Neutrophil (primary cell): ENCODE results near the gene PHF20.

Source experiments
- H3K27ac ChIP-seq: fragments of 200-600 bp; sonication (generic); 2 replicates; pipeline ENCODE4 v1.5.1; 2016; ENCODE audit warnings: mild to moderate bottlenecking, moderate library complexity
- H3K27me3 ChIP-seq: fragments of 200-600 bp; sonication (generic); 2 replicates; pipeline ENCODE4 v1.6.0; 2016; ENCODE audit warnings: mild to moderate bottlenecking
- H3K36me3 ChIP-seq: fragments of 200-600 bp; sonication (generic); 2 replicates; pipeline ENCODE4 v1.5.1; 2017
- H3K4me1 ChIP-seq, 2 experiments: fragments of 200-600 bp in 1 of 2; sonication (generic) in 1 of 2; 1 replicate in 1 of 2; 2 replicates in 1 of 2; pipeline versions ENCODE4 v1.5.1 to v1.6.1; 2013 to 2016; ENCODE audit warnings: low read depth in 1 of 2, low read length in 1 of 2, mild to moderate bottlenecking in 1 of 2, moderate library complexity in 1 of 2; ENCODE audit not compliant: control insufficient read depth in 1 of 2, insufficient read depth in 1 of 2
- H3K4me3 ChIP-seq, 2 experiments: fragments of 200-600 bp in 1 of 2; sonication (generic) in 1 of 2; 1 replicate in 1 of 2; 2 replicates in 1 of 2; pipeline ENCODE4 v1.5.1; 2013 to 2016; ENCODE audit warnings: low read depth in 1 of 2, low read length in 1 of 2, mild to moderate bottlenecking in 1 of 2, moderate library complexity in 1 of 2
- H3K9me3 ChIP-seq: fragments of 200-600 bp; sonication (generic); 2 replicates; pipeline ENCODE4 v1.5.1; 2016
- CTCF ChIP-seq: fragments of 200-600 bp; sonication (generic); IDR thresholded peaks from 2 replicates; pipeline ENCODE4 v1.5.1; 2016; ENCODE audit warnings: antibody characterized with exemption

The PHF20 gene

GRCh38 chr20:35788796-35789195 lies 17.0 kb downstream of the PHF20 start:
- no peak for TF ChIP-seq CTCF
- Histone ChIP-seq H3K27me3 (no peaks in the 10 kb centered on the region), H3K4me3 (no peak overlapping the region), H3K27ac (no peak overlapping the region), H3K9me3 (no peaks in the 10 kb centered on the region), H3K36me3 (no peaks in the 10 kb centered on the region), H3K4me1 (peaks cover 17 to 21% of the 10 kb centered on the region in 2 experiments)

GRCh38 chr20:35791097-35791496 lies 19.3 kb downstream of the PHF20 start:
- Histone ChIP-seq H3K4me3 (no peak overlapping the region), H3K27ac (peak overlapping the region; percentile 54), H3K36me3 (no peaks in the 10 kb centered on the region), H3K9me3 (no peaks in the 10 kb centered on the region), H3K4me1 (peaks cover 21 to 29% of the 10 kb centered on the region in 2 experiments), H3K27me3 (no peaks in the 10 kb centered on the region)
- no peak for TF ChIP-seq CTCF

- Histone ChIP-seq H3K27ac (peak overlapping the region; percentile 83), H3K9me3 (no peaks in the 10 kb centered on the region), H3K4me1 (peaks cover 29 to 36% of the 10 kb centered on the region in 2 experiments), H3K4me3 (no peak overlapping the region), H3K27me3 (no peaks in the 10 kb centered on the region), H3K36me3 (no peaks in the 10 kb centered on the region)
- no peak for TF ChIP-seq CTCF
Measured at GRCh38 chr20:35791821-35792220, 20.0 kb downstream of the PHF20 start.

- H3K4me1 ChIP-seq: peaks cover 30 to 40% of the 10 kb centered on the region in 2 experiments
- no peaks in the 10 kb centered on the region for H3K27me3 ChIP-seq
- TF ChIP-seq CTCF: no peak
- peak overlapping the region; percentile 83 for H3K27ac ChIP-seq
- H3K36me3 ChIP-seq: no peaks in the 10 kb centered on the region
- no peak overlapping the region for H3K4me3 ChIP-seq
- no peaks in the 10 kb centered on the region for H3K9me3 ChIP-seq
Measured at GRCh38 chr20:35792740-35793139, 20.9 kb downstream of the PHF20 start.

GRCh38 chr20:35796571-35796970 lies 24.8 kb downstream of the PHF20 start:
- H3K27ac ChIP-seq: peak overlapping the region; percentile 80
- H3K36me3 ChIP-seq: peaks cover 2% of the 10 kb centered on the region
- H3K4me1 ChIP-seq: peaks cover 28 to 38% of the 10 kb centered on the region in 2 experiments
- no peak overlapping the region for H3K4me3 ChIP-seq
- no peaks in the 10 kb centered on the region for H3K9me3 ChIP-seq
- no peaks in the 10 kb centered on the region for H3K27me3 ChIP-seq
- TF ChIP-seq CTCF: no peak

GRCh38 chr20:35801865-35802264 lies 30.1 kb downstream of the PHF20 start:
- no peaks in the 10 kb centered on the region for H3K27me3 ChIP-seq
- peaks cover 1 to 3% of the 10 kb centered on the region in 2 experiments for H3K4me1 ChIP-seq
- H3K36me3 ChIP-seq: peaks cover 34% of the 10 kb centered on the region
- peak overlapping the region; percentile 6 for H3K27ac ChIP-seq
- no peak overlapping the region for H3K4me3 ChIP-seq
- H3K9me3 ChIP-seq: no peaks in the 10 kb centered on the region
- no peak for TF ChIP-seq CTCF
